DND-41 (cell line): Measurements from ENCODE around the gene CLCN6.

ENCODE experiments used
- CTCF ChIP-seq: IDR thresholded peaks from 2 replicates; pipeline ENCODE4 v1.5.1; 2012; ENCODE audit warnings: borderline replicate concordance, low read length, moderate library complexity, mild to moderate bottlenecking; ENCODE audit not compliant: poor library complexity, severe bottlenecking; ENCODE audit errors: extremely low read depth
- EZH2 ChIP-seq: IDR thresholded peaks from 3 replicates; pipeline ENCODE4 v1.6.1; 2012; ENCODE audit warnings: borderline replicate concordance, low read depth, mild to moderate bottlenecking, moderate library complexity, low read length, inconsistent platforms; ENCODE audit not compliant: severe bottlenecking

- no peak for TF ChIP-seq CTCF
- no peak for TF ChIP-seq EZH2
Measured at GRCh38 chr1:11835441-11836225, 29.6 kb downstream of the CLCN6 start.
